Pancreas (tissue), 10 donors: ENCODE measurements around the gene ASTL. TPM values are rescaled to one million over a fixed set of nuclear protein-coding genes. Genes with fewer than 3 reads are reported as not detected.

Source experiments
- ATAC-seq, 4 donors: fragments of 200-7000 bp; cut with Tn5 transposase; one replicate each; pipeline versions ENCODE4 v1.8.0 to v1.9.1; 2020; ENCODE audit warnings: mild to moderate bottlenecking in 4 of 4, moderate library complexity in 4 of 4
- DNase-seq, 6 donors: peaks; one replicate each; pipeline ENCODE4 v3.0.0-alpha.2; 2020
- FAIRE-seq: peaks from 2 replicates; lab custom pipeline; 2012; peaks lifted over from hg19 to GRCh38; lab: Jason Lieb, UNC
- H3K27ac ChIP-seq, 4 donors: fragments of 200-600 bp; sonication (generic); 1 replicate in 3 of 4; 2 replicates in 1 of 4; pipeline versions ENCODE4 v1.5.0 to v1.8.0; 2020
- H3K27me3 ChIP-seq, 4 donors: fragments of 200-600 bp; one replicate each; pipeline ENCODE4 v1.8.0; 2021
- H3K36me3 ChIP-seq, 3 donors: fragments of 200-600 bp; sonication (generic) in 1 of 3; one replicate each; pipeline versions ENCODE4 v1.5.0 to v1.8.0; 2020 to 2021
- H3K4me1 ChIP-seq, 3 donors: fragments of 200-600 bp; one replicate each; pipeline ENCODE4 v1.8.0; 2021
- H3K4me3 ChIP-seq, 4 donors: fragments of 200-600 bp; sonication (generic) in 2 of 4; one replicate each; pipeline versions ENCODE4 v1.5.0 to v1.8.0; 2020 to 2021
- H3K9me3 ChIP-seq, 4 donors: fragments of 200-600 bp; one replicate each; pipeline ENCODE4 v1.8.0; 2021
- CTCF ChIP-seq, 4 donors: fragments of 200-600 bp; sonication (generic) in 3 of 4; IDR thresholded peaks; one replicate each; pipeline versions ENCODE4 v1.5.0 to v1.8.0; 2021; ENCODE audit warnings: antibody characterized with exemption in 4 of 4
- WGBS, 2 donors: extraction: QIAGEN DNeasy Blood & Tissue Kit; methylation state at CpG; one replicate each; pipeline ENCODE4 v1.1.7; 2013; 5-methylcytosine and 5-hydroxymethylcytosine counted together
- intact Hi-C, 3 donors: fragments of 100-400 bp; cut with DNase I; formaldehyde crosslinking; loops; one replicate each; pipeline versions ENCODE4 v1.11.1 to v1.14.2; 2022
- polyA plus RNA-seq, 2 donors: library from polyadenylated mRNA; stranded (reverse); fragments of 200-250 nt; gene quantifications; one replicate each; pipeline ENCODE4 v1.2.3, GENCODE V29; 2013
- total RNA-seq, 6 donors: library from RNA; stranded (reverse); fragmentation: NEBNext Ultra II Directional in 4 of 6; extraction: Animal tissue kit (Norgen Biotek cat#: 25700) in 4 of 6; gene quantifications; one replicate each; pipeline versions ENCODE4 v1.2.1 to v1.2.4, GENCODE V29; 2021 to 2023
- donor health status: healthy with polysubstance abuse.
- donor health status: DM: no; HTN: no; CAD: no; lungs with moderate emphysema.
- donor health status: DM: no; HTN: no; CAD: no.
- donor health status: control.
- donor health status: control.
- donor health status: Bipolar disorder and iron deficiency.
- donor health status: DM: yes; HTN: yes; CAD: no.
- donor health status: DM: no; HTN: no; CAD: no.
- donor health status: DM: no; HTN: no; CAD: no.
- donor health status: DM: yes; HTN: yes; CAD: no.

Gene ASTL
- total and polyA plus RNA-seq, 8 donors = 0.14 TPM; not detected in 7

GRCh38 chr2:96121414-96121813 lies 16.9 kb downstream of the ASTL start:
- intact Hi-C loops = loop anchor here in 1 of 3 donors (10.0 kb wide), 1 partner anchor 107 kb away; no protein-coding TSS in a partner anchor
- DNase-seq = no peak
- 70 to 84% methylated on average over 4 of the region's 4 CpGs for WGBS, 2 donors

GRCh38 chr2:96120991-96121390 lies 17.3 kb downstream of the ASTL start:
- no peak overlapping the region for H3K27ac ChIP-seq
- H3K9me3 ChIP-seq = no peaks in the 10 kb centered on the region
- no peak for TF ChIP-seq CTCF (IDR thresholded peaks at IDR 0.05)
- H3K4me1 ChIP-seq = peaks cover 0 to 4% (median 3%) of the 10 kb centered on the region in 3 donors
- no peaks in the 10 kb centered on the region for H3K36me3 ChIP-seq
- DNase-seq (no peak), ATAC-seq (no peak), FAIRE-seq (no peak)
- 45 to 55% methylated on average over 7 of the region's 7 CpGs for WGBS, 2 donors
- intact Hi-C loops = loop anchor here in 1 of 3 donors (10.0 kb wide), 1 partner anchor 106 kb away; no protein-coding TSS in a partner anchor
- H3K27me3 ChIP-seq = no peaks in the 10 kb centered on the region
- H3K4me3 ChIP-seq = no peak overlapping the region

More at GRCh38 chr2:96121414-96121813, 16.9 kb downstream of the ASTL start:
- no peaks in the 10 kb centered on the region for H3K27me3 ChIP-seq
- H3K4me1 ChIP-seq = peaks cover 0 to 4% (median 0%) of the 10 kb centered on the region in 3 donors
- no peak overlapping the region for H3K27ac ChIP-seq
- no peaks in the 10 kb centered on the region for H3K36me3 ChIP-seq
- no peak for TF ChIP-seq CTCF (IDR thresholded peaks at IDR 0.05)
- no peaks in the 10 kb centered on the region for H3K9me3 ChIP-seq
- ATAC-seq (no peak), FAIRE-seq (no peak)
- no peak overlapping the region for H3K4me3 ChIP-seq

- TF ChIP-seq CTCF (IDR thresholded peaks at IDR 0.05) = no peak
- Histone ChIP-seq H3K4me1 (peaks cover 0 to 5% (median 4%) of the 10 kb centered on the region in 3 donors), H3K27ac (no peak overlapping the region), H3K27me3 (no peaks in the 10 kb centered on the region), H3K36me3 (no peaks in the 10 kb centered on the region), H3K4me3 (no peak overlapping the region), H3K9me3 (no peaks in the 10 kb centered on the region)
- 36 to 50% methylated on average over 11 of the region's 11 CpGs for WGBS, 2 donors
- ATAC-seq (no peak), FAIRE-seq (no peak), DNase-seq (no peak)
- intact Hi-C loops = loop anchor here in 1 of 3 donors (10.0 kb wide), 1 partner anchor 105 kb away; no protein-coding TSS in a partner anchor
These were observed 18.1 kb downstream of the ASTL start for GRCh38 chr2:96120091-96120720.

- Histone ChIP-seq H3K36me3 (no peaks in the 10 kb centered on the region), H3K27ac (no peak overlapping the region), H3K9me3 (no peaks in the 10 kb centered on the region), H3K4me1 (peaks cover 0 to 5% (median 4%) of the 10 kb centered on the region in 3 donors), H3K4me3 (no peak overlapping the region), H3K27me3 (no peaks in the 10 kb centered on the region)
- no peak for TF ChIP-seq CTCF (IDR thresholded peaks at IDR 0.05)
- ATAC-seq (no peak), DNase-seq (peak in 1 of 6 donors; percentile 35), FAIRE-seq (no peak)
- intact Hi-C loops = no loop called here
- 79 to 87% methylated on average over 5 of the region's 5 CpGs for WGBS, 2 donors
These were observed 18.9 kb downstream of the ASTL start for GRCh38 chr2:96119389-96119751.
